ENCODE data around the gene DMAC1.

DNA sequence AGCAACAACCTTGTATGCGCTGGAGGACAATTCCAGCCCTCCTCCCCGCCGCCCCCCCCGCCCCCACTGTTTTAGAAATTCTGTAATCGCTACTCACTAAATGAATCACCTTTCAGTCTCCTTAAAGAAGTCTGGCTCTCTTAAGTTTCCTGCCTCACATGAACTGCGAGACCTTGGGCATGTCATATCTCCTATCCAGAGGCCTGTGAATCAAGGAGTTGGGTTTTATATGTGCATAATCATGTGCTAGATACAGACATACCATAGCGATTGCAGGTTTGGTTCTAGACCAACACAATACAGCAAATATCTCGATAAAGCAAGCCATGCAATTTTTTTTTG lies 337 bp upstream of the DMAC1 start:
- TF ChIP-seq EZH2 (IDR thresholded peaks at IDR 0.05; ENCODE audit: insufficient read depth, poor library complexity, severe bottlenecking), result no peak
- TF ChIP-seq EZH2phosphoT487 (IDR thresholded peaks at IDR 0.05; ENCODE audit: insufficient read depth, low read depth), result no peak

Data from GM23248 (cell line).